ENCODE data around the gene NMRK1. TPM values are rescaled to one million over a fixed set of nuclear protein-coding genes. Genes with fewer than 3 reads are reported as not detected.

NMRK1 gene
- total RNA-seq, result 41.5 TPM
- 10 to 100 TPM; 41.5 to 55.0 (median 51.3) TPM for polyA plus RNA-seq

DNA sequence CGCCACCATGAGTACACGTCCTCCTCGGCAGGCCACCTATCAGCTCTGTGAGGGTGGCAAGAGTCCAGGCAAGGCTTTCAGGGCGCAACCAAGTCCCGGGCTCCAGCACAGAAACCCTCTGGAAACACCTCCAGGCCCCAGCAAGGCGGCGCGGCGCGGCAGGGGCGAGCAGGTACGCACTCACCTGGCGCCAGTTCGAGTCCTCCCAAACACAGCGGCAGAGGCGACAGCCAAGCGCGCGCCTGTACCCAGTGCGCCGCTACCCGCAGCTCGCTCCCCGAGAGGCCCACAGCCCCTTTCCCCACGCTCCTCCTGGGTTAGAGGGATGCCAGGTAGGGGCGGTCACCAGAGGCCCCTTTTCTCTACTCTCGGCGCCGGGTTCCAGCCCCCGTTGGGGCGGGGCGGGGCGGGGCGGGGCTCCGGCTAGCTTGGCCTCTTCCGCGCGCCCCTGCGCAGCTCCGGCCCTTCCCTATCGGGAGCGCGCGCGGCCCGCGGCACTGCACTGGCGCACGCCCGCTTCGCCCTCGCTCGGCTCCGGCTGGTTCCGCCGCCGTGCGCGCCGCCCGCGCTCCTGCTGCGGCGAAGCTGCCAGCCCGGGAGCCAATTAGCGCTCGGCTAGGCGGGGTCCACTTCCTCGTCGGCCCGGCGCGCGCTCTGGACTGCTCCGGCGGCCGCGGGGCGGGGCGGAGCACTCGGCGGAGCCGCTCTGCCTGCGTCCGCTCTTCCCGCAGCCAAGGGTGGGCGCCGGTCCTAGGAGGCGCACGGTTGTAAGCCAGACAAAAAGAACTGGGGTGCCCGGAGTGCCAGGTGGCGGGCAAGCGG, at the start of gene NMRK1, which contains the start of gene OSTF1:
NMRK1 (minus strand) TSS at position 332 of the 822 bp plus-strand sequence. CDS start 5,040 bp downstream, outside the sequence.
OSTF1 (plus strand) TSS at position 691 of the 822 bp plus-strand sequence. CDS start 179 bp downstream, outside the sequence.
- no peaks in the 10 kb centered on the region for H3K9me3 Mint-ChIP-seq

DNA sequence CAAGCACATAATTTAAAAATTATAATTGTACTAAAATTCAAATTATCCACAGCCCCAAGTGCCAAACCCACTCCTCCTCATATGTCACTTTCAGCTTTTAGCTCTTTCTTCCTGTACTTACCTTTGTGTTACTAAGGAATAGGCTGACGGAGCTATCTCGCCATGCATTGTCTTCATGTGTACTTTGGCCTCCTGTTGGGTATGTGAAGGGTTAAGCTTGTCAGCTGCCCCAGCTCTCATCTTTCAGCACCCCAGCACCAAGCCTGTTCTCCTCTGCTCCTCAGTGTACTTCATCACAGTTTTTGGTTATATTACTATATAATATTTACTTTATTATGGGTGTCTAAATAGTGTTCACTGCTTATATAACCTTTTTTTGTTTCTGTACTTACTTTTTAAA, 46.5 kb upstream of the NMRK1 start:
- Histone ChIP-seq H3K36me3 (ENCODE audit: control insufficient read depth, insufficient read depth, low read length) (peaks cover 66% of the 10 kb centered on the region), H3K27me3 (ENCODE audit: control insufficient read depth, insufficient read depth, low read length) (no peaks in the 10 kb centered on the region), H3K4me3 (ENCODE audit: low read depth, low read length) (no peak overlapping the region), H3K4me1 (ENCODE audit: control insufficient read depth, insufficient read depth, low read length, poor library complexity, severe bottlenecking) (peaks cover 25% of the 10 kb centered on the region), H3K9me3 (ENCODE audit: control insufficient read depth in 2 of 2, low read length in 2 of 2) (no peaks in the 10 kb centered on the region), H3K27ac (ENCODE audit: insufficient read depth, low read length, poor library complexity, severe bottlenecking) (peak overlapping the region; percentile 30)
- peaks cover 52% of the 10 kb centered on the region for H3K36me3 Mint-ChIP-seq
- H3K4me3 Mint-ChIP-seq, result no peak overlapping the region
- H3K4me1 Mint-ChIP-seq, result peaks cover 39 to 63% (median 42%) of the 10 kb centered on the region in 4 donors
- no peak for ATAC-seq (ENCODE audit: low read depth in 2 of 2)
- peak overlapping the region in 1 of 3 donors; percentile 10 for H3K27ac Mint-ChIP-seq
- DNase-seq, result no peak
- no peaks in the 10 kb centered on the region for H3K27me3 Mint-ChIP-seq
- peaks cover 0 to under 1% (median 0%) of the 10 kb centered on the region in 7 donors for H3K9me3 Mint-ChIP-seq

More for the DNA sequence above, at the start of gene NMRK1, which contains the start of gene OSTF1:
- H3K4me3 Mint-ChIP-seq, result peak within 1 kb of the TSS; percentile 91 to 98 (median 96)
- DNase-seq (peak; percentile 89 to 97 (median 95)), ATAC-seq (ENCODE audit: low read depth in 2 of 2) (peak; percentile 88 to 93)
- no peaks in the 10 kb centered on the region for H3K27me3 Mint-ChIP-seq
- H3K27me3 ChIP-seq (ENCODE audit: control insufficient read depth, insufficient read depth, low read length), result no peaks in the 10 kb centered on the region
- peaks cover 2% of the 10 kb centered on the region for H3K36me3 ChIP-seq (ENCODE audit: control insufficient read depth, insufficient read depth, low read length)
- H3K36me3 Mint-ChIP-seq, result peaks cover under 1% of the 10 kb centered on the region
- no peaks in the 10 kb centered on the region for H3K9me3 ChIP-seq (ENCODE audit: control insufficient read depth in 2 of 2, low read length in 2 of 2)
- H3K4me3 ChIP-seq (ENCODE audit: low read depth, low read length), result peak within 1 kb of the TSS; percentile 96
- peaks cover 24 to 74% (median 57%) of the 10 kb centered on the region in 4 donors for H3K4me1 Mint-ChIP-seq
- peak within 1 kb of the TSS; percentile 89 for H3K27ac ChIP-seq (ENCODE audit: insufficient read depth, low read length, poor library complexity, severe bottlenecking)
- peaks cover 61% of the 10 kb centered on the region for H3K4me1 ChIP-seq (ENCODE audit: control insufficient read depth, insufficient read depth, low read length, poor library complexity, severe bottlenecking)
- H3K27ac Mint-ChIP-seq, result peak within 1 kb of the TSS; percentile 90 to 97 (median 94)

DNA sequence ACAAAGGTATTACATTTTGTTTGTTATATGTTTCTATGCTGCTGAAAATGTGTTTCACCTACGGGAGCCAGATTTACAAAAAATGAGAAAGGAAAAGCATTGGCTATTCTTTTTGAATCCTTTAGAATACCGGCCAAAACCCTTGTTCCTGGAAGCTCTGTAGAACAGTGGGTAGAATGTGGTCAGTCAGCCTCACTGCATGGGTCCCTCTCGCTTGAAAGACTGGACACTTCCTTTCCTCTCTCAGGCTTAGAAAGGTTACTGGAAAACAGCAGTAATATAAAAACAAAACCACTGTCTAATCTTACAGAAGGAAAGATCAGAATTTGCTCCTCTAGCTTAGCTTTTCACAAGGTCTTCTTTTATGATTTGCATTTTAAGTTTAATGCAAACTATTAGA, 45.4 kb upstream of the NMRK1 start:
- no peak overlapping the region for H3K4me3 Mint-ChIP-seq
- peak overlapping the region in 2 of 3 donors; percentile 22 to 80 for H3K27ac Mint-ChIP-seq
- H3K4me1 ChIP-seq (ENCODE audit: control insufficient read depth, insufficient read depth, low read length, poor library complexity, severe bottlenecking), result peaks cover 18% of the 10 kb centered on the region
- no peak for ATAC-seq (ENCODE audit: low read depth in 2 of 2)
- no peaks in the 10 kb centered on the region for H3K27me3 Mint-ChIP-seq
- peaks cover 66% of the 10 kb centered on the region for H3K36me3 ChIP-seq (ENCODE audit: control insufficient read depth, insufficient read depth, low read length)
- no peak overlapping the region for H3K27ac ChIP-seq (ENCODE audit: insufficient read depth, low read length, poor library complexity, severe bottlenecking)
- H3K4me1 Mint-ChIP-seq, result peaks cover 34 to 61% (median 40%) of the 10 kb centered on the region in 4 donors
- no peaks in the 10 kb centered on the region for H3K9me3 ChIP-seq (ENCODE audit: control insufficient read depth in 2 of 2, low read length in 2 of 2)
- DNase-seq, result no peak
- no peaks in the 10 kb centered on the region for H3K27me3 ChIP-seq (ENCODE audit: control insufficient read depth, insufficient read depth, low read length)
- no peak overlapping the region for H3K4me3 ChIP-seq (ENCODE audit: low read depth, low read length)
- peaks cover 0 to 1% (median 0%) of the 10 kb centered on the region in 7 donors for H3K9me3 Mint-ChIP-seq
- H3K36me3 Mint-ChIP-seq, result peaks cover 59% of the 10 kb centered on the region

DNA sequence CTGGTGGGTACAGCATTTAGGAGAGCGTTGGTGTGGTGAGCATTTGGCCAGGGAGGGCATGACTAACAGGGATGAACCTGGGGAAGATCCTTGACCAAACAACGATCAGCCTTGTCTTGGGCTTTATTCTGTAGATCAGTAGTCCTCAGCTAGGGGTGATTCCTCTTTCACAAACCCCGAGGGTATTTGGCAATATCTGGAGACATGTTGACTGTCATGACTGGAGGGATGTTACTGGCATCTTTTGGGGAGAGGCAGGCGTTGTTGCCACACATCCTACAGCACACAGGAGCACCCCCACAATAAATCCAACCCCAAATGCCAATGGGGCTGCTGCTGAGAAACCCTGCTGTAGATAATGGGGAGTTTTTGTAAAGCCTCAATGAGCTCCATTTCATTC, 44.3 kb upstream of the NMRK1 start:
- Histone ChIP-seq H3K27me3 (ENCODE audit: control insufficient read depth, insufficient read depth, low read length) (no peaks in the 10 kb centered on the region), H3K4me1 (ENCODE audit: control insufficient read depth, insufficient read depth, low read length, poor library complexity, severe bottlenecking) (peaks cover 13% of the 10 kb centered on the region), H3K27ac (ENCODE audit: insufficient read depth, low read length, poor library complexity, severe bottlenecking) (no peak overlapping the region), H3K36me3 (ENCODE audit: control insufficient read depth, insufficient read depth, low read length) (peaks cover 66% of the 10 kb centered on the region), H3K9me3 (ENCODE audit: control insufficient read depth in 2 of 2, low read length in 2 of 2) (no peaks in the 10 kb centered on the region), H3K4me3 (ENCODE audit: low read depth, low read length) (no peak overlapping the region)
- peaks cover 0 to 1% (median 0%) of the 10 kb centered on the region in 7 donors for H3K9me3 Mint-ChIP-seq
- ATAC-seq (ENCODE audit: low read depth in 2 of 2) (no peak), DNase-seq (no peak)
- peaks cover 28 to 60% (median 37%) of the 10 kb centered on the region in 4 donors for H3K4me1 Mint-ChIP-seq
- H3K27me3 Mint-ChIP-seq, result no peaks in the 10 kb centered on the region
- H3K27ac Mint-ChIP-seq, result peak overlapping the region in 2 of 3 donors; percentile 14 to 26
- no peak overlapping the region for H3K4me3 Mint-ChIP-seq
- peaks cover 52% of the 10 kb centered on the region for H3K36me3 Mint-ChIP-seq

DNA sequence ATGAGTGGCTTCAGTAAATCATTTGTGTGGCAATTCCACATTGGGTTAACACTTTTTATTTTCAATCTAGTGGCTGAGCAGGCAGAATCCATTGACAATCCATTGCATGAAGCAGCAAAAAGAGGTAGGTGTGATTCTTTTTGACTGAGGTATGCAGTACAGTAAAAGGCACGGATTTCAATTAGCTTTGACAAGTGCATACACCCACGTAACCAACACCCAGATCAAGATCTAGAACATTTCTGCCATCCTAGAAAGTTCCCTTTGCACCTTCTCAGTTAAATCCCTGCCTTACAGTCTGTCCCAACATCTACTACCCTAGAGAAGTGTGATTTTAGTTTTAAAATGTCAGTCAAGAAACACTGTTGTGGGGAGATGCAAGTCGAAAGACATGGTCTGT, 43.7 kb upstream of the NMRK1 start:
- H3K4me3 Mint-ChIP-seq, result no peak overlapping the region
- H3K27ac Mint-ChIP-seq, result peak overlapping the region in 2 of 3 donors; percentile 12 to 26
- Histone ChIP-seq H3K36me3 (ENCODE audit: control insufficient read depth, insufficient read depth, low read length) (peaks cover 61% of the 10 kb centered on the region), H3K27ac (ENCODE audit: insufficient read depth, low read length, poor library complexity, severe bottlenecking) (no peak overlapping the region), H3K4me1 (ENCODE audit: control insufficient read depth, insufficient read depth, low read length, poor library complexity, severe bottlenecking) (peaks cover 12% of the 10 kb centered on the region), H3K4me3 (ENCODE audit: low read depth, low read length) (no peak overlapping the region), H3K27me3 (ENCODE audit: control insufficient read depth, insufficient read depth, low read length) (no peaks in the 10 kb centered on the region), H3K9me3 (ENCODE audit: control insufficient read depth in 2 of 2, low read length in 2 of 2) (no peaks in the 10 kb centered on the region)
- ATAC-seq (ENCODE audit: low read depth in 2 of 2), result no peak
- H3K36me3 Mint-ChIP-seq, result peaks cover 49% of the 10 kb centered on the region
- no peaks in the 10 kb centered on the region for H3K27me3 Mint-ChIP-seq
- H3K9me3 Mint-ChIP-seq, result peaks cover 0 to 1% (median 0%) of the 10 kb centered on the region in 7 donors
- peaks cover 26 to 64% (median 37%) of the 10 kb centered on the region in 4 donors for H3K4me1 Mint-ChIP-seq
- DNase-seq, result no peak

DNA sequence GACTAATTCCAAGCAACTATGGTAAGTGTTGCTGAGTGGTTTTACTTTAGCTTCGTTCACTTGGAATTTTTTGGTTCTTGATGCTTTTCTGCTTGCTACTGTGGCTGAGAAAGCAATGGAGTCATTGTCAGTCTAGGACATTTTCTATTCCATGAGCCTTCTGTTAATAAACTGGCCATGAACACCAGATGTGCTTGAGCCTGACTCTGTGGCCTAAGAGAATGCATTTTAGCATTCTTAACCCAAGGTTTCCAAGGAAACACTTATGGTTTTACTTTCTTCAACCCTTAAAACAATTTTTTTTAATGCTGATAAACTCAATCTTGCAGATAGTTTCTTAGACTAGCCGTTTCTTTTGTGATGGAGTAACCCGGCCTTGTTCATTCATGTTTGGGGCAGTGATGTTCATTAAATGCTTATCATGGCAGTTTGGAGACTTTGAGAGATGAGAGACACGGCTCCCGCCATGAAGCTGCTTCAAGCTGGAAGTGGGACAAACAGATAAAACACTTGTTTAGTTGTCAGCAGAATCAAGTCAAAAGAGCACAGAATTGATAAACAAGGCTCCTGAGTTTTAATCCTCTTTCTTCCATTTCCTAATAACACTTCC, 42.8 kb upstream of the NMRK1 start:
- Mint-ChIP-seq H3K4me1 (peaks cover 32 to 66% (median 36%) of the 10 kb centered on the region in 4 donors), H3K4me3 (no peak overlapping the region), H3K27ac (peak overlapping the region; percentile 3 to 61 (median 53)), H3K9me3 (peaks cover 0 to 1% (median 0%) of the 10 kb centered on the region in 7 donors), H3K27me3 (no peaks in the 10 kb centered on the region), H3K36me3 (peaks cover 43% of the 10 kb centered on the region)
- Histone ChIP-seq H3K9me3 (ENCODE audit: control insufficient read depth in 2 of 2, low read length in 2 of 2) (no peaks in the 10 kb centered on the region), H3K36me3 (ENCODE audit: control insufficient read depth, insufficient read depth, low read length) (peaks cover 52% of the 10 kb centered on the region), H3K4me3 (ENCODE audit: low read depth, low read length) (no peak overlapping the region), H3K4me1 (ENCODE audit: control insufficient read depth, insufficient read depth, low read length, poor library complexity, severe bottlenecking) (peaks cover 12% of the 10 kb centered on the region), H3K27ac (ENCODE audit: insufficient read depth, low read length, poor library complexity, severe bottlenecking) (no peak overlapping the region), H3K27me3 (ENCODE audit: control insufficient read depth, insufficient read depth, low read length) (no peaks in the 10 kb centered on the region)
- DNase-seq, result no peak
- no peak for ATAC-seq (ENCODE audit: low read depth in 2 of 2)

DNA sequence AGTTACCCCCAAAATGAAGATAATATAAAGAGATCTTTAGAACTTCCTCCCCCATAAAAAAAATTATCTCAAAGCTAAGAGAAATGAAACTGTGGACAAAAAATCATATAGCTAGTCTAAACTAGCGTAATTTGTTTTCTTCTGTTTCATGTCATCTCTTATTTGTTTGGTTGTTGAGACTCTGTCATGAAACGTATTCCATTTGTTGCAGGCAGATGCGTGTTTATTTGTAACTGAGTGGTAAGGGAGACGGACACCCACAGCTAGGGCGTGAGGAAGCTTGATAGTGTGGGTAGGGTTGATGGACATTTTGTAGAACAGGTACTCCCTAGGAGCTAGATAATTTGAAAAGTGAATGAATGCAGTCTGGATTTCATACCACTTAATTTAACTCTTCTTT, 42.2 kb upstream of the NMRK1 start:
- peaks cover 31 to 65% (median 39%) of the 10 kb centered on the region in 4 donors for H3K4me1 Mint-ChIP-seq
- no peaks in the 10 kb centered on the region for H3K27me3 Mint-ChIP-seq
- H3K9me3 ChIP-seq (ENCODE audit: control insufficient read depth in 2 of 2, low read length in 2 of 2), result no peaks in the 10 kb centered on the region
- peaks cover 37% of the 10 kb centered on the region for H3K36me3 Mint-ChIP-seq
- DNase-seq, result no peak
- H3K4me1 ChIP-seq (ENCODE audit: control insufficient read depth, insufficient read depth, low read length, poor library complexity, severe bottlenecking), result peaks cover 13% of the 10 kb centered on the region
- H3K4me3 Mint-ChIP-seq, result no peak overlapping the region
- H3K27ac Mint-ChIP-seq, result peak overlapping the region in 2 of 3 donors; percentile 3 to 47
- H3K27ac ChIP-seq (ENCODE audit: insufficient read depth, low read length, poor library complexity, severe bottlenecking), result no peak overlapping the region
- H3K27me3 ChIP-seq (ENCODE audit: control insufficient read depth, insufficient read depth, low read length), result no peaks in the 10 kb centered on the region
- no peak overlapping the region for H3K4me3 ChIP-seq (ENCODE audit: low read depth, low read length)
- peaks cover 0 to 1% (median 0%) of the 10 kb centered on the region in 7 donors for H3K9me3 Mint-ChIP-seq
- ATAC-seq (ENCODE audit: low read depth in 2 of 2), result no peak
- H3K36me3 ChIP-seq (ENCODE audit: control insufficient read depth, insufficient read depth, low read length), result peaks cover 48% of the 10 kb centered on the region
